K562 (cell line): ENCODE results near the gene NT5C3B. TPM values are rescaled to one million over a fixed set of nuclear protein-coding genes. Genes with fewer than 3 reads are reported as not detected.
A peak's percentile ranks its signal among the peaks of the same experiment; 100 is the strongest.

Source experiments
- BCOR ChIP-seq: fragments of 450-650 bp; IDR thresholded peaks from 2 replicates; pipeline ENCODE4 v1.6.1; 2016
- CREB3L1 ChIP-seq: fragments of 450-650 bp; IDR thresholded peaks from 2 replicates; pipeline ENCODE4 v1.6.1; 2014; ENCODE audit warnings: low read depth, mild to moderate bottlenecking, moderate library complexity, borderline replicate concordance
- E2F8 ChIP-seq: fragments of 450-650 bp; IDR thresholded peaks from 2 replicates; pipeline ENCODE4 v1.7.1; 2018; ENCODE audit warnings: mild to moderate bottlenecking, low read depth; ENCODE audit not compliant: partially characterized antibody
- EP400 ChIP-seq: fragments of 450-650 bp; IDR thresholded peaks from 2 replicates; pipeline ENCODE4 v1.6.1; 2017; ENCODE audit warnings: antibody characterized with exemption, mild to moderate bottlenecking, moderate library complexity
- FOXM1 ChIP-seq, 2 experiments: fragments of 450-650 bp in 1 of 2; sonication (generic) in 1 of 2; formaldehyde crosslinking in 1 of 2; IDR thresholded peaks; 2 replicates each; pipeline versions ENCODE4 v1.6.1 to v1.9.0; 2017 to 2022; ENCODE audit warnings: low read depth in 2 of 2, mild to moderate bottlenecking in 2 of 2, missing genetic modification reagents in 1 of 2, moderate library complexity in 1 of 2
- HLTF ChIP-seq: fragments of 450-650 bp; IDR thresholded peaks from 2 replicates; pipeline ENCODE4 v1.6.1; 2016
- MCM5 ChIP-seq: fragments of 450-650 bp; IDR thresholded peaks from 2 replicates; pipeline ENCODE4 v1.6.1; 2016; ENCODE audit warnings: low read depth
- MTA2 ChIP-seq: fragments of 450-650 bp; IDR thresholded peaks from 2 replicates; pipeline ENCODE4 v1.6.1; 2016; ENCODE audit warnings: low read depth
- NR3C1 ChIP-seq: sonication (generic); formaldehyde crosslinking; IDR thresholded peaks from 2 replicates; pipeline ENCODE4 v1.8.1; 2022; ENCODE audit warnings: missing genetic modification reagents
- POLR2B ChIP-seq: fragments of 450-650 bp; IDR thresholded peaks from 2 replicates; pipeline ENCODE4 v1.6.1; 2018; ENCODE audit warnings: low read depth; ENCODE audit not compliant: partially characterized antibody
- RFX5 ChIP-seq: IDR thresholded peaks from 2 replicates; pipeline ENCODE4 v1.6.1; 2011; ENCODE audit warnings: low read depth, mild to moderate bottlenecking, improper control_type of control experiment, low read length
- RNF219 ChIP-seq: fragments of 250-450 bp; sonication (Bioruptor Pico); IDR thresholded peaks from 2 replicates; pipeline ENCODE4 v1.5.0; 2022; ENCODE audit warnings: mild to moderate bottlenecking
- SAFB ChIP-seq: fragments of 200-400 bp; formaldehyde crosslinking; IDR thresholded peaks from 2 replicates; pipeline ENCODE4 v1.6.1; 2017; ENCODE audit warnings: low read depth, low read length, borderline replicate concordance
- SIRT6 ChIP-seq: IDR thresholded peaks from one replicate; pipeline ENCODE4 v1.6.1; 2012; ENCODE audit warnings: low read depth, mild to moderate bottlenecking, control low read depth, inconsistent platforms, low read length, moderate library complexity
- SNIP1 ChIP-seq: fragments of 450-650 bp; IDR thresholded peaks from 2 replicates; pipeline ENCODE4 v1.7.1; 2017; ENCODE audit warnings: low read depth, mild to moderate bottlenecking
- YY1 ChIP-seq, 3 experiments: IDR thresholded peaks; 2 replicates each; pipeline ENCODE4 v1.6.1; 2011; ENCODE audit warnings: low read length in 2 of 3, mild to moderate bottlenecking in 2 of 3, moderate library complexity in 2 of 3, borderline replicate concordance in 1 of 3, control low read depth in 1 of 3, low read depth in 1 of 3; ENCODE audit not compliant: insufficient read depth in 3 of 3, insufficient replicate concordance in 2 of 3, control insufficient read depth in 1 of 3, insufficient read length in 1 of 3; ENCODE audit errors: extremely low read depth in 1 of 3
- ZBTB43 ChIP-seq: sonication (generic); formaldehyde crosslinking; IDR thresholded peaks from 2 replicates; pipeline ENCODE4 v1.8.0; 2023; ENCODE audit warnings: mild to moderate bottlenecking, missing genetic modification reagents
- ZC3H11A ChIP-seq: IDR thresholded peaks from 2 replicates; pipeline ENCODE4 v1.6.1; 2012; ENCODE audit warnings: low read depth, low read length, improper control_type of control experiment
- ZNF217 ChIP-seq: sonication (generic); formaldehyde crosslinking; IDR thresholded peaks from 2 replicates; pipeline ENCODE4 v1.8.0; 2022; ENCODE audit warnings: mild to moderate bottlenecking, missing genetic modification reagents
- ZNF431 ChIP-seq: sonication (generic); formaldehyde crosslinking; IDR thresholded peaks from 2 replicates; pipeline ENCODE4 v1.8.0; 2022; ENCODE audit warnings: mild to moderate bottlenecking, missing genetic modification reagents
- polyA plus RNA-seq, 8 experiments: library from polyadenylated mRNA; depleted of rRNA in 4 of 8; stranded (reverse) in 5 of 8; unstranded in 3 of 8; fragments of >200 nt; fragmentation: Nextera tagmentation in 2 of 8; fragmentation: Illumina TruSeq in 1 of 8; extraction: Ambion mirVana in 2 of 8; extraction: Trizol in 1 of 8; gene quantifications; 2 replicates each; pipeline versions ENCODE4 v1.2.1 to v1.2.3, GENCODE V29; 2011 to 2014; ENCODE audit warnings: inconsistent platforms in 1 of 8, missing spikeins in 1 of 8
- total RNA-seq, 7 experiments: library from RNA; depleted of rRNA in 6 of 7; stranded (reverse); fragments of >200 nt in 6 of 7; fragmentation: Illumina TruSeq in 2 of 7; extraction: Trizol in 2 of 7; gene quantifications; 2 replicates each; pipeline versions ENCODE4 v1.2.1 to v1.2.3, GENCODE V29; 2011 to 2021; ENCODE audit warnings: low replicate concordance in 1 of 7

NT5C3B gene
- total and polyA plus RNA-seq, 9 of the 15 experiments (the other 6 are each of a cell fraction or from before 2014, with no cell fraction given), result 2.0 to 166 (median 85.0) TPM

- TF ChIP-seq SIRT6, result no peak
- TF ChIP-seq NR3C1, result no peak
- 0 out of 2 replicates have a peak, but pooled peaks have one; percentile 21 for TF ChIP-seq BCOR
- TF ChIP-seq CREB3L1, result peak; percentile 50; the same call in 1 of the 2 replicates
- no peak for TF ChIP-seq MTA2
- no peak for TF ChIP-seq E2F8
- TF ChIP-seq YY1 (IDR thresholded peaks at IDR 0.05; ENCODE audit: borderline replicate concordance in 1 of 3, control insufficient read depth in 1 of 3, extremely low read depth in 1 of 3, insufficient read depth in 3 of 3, insufficient read length in 1 of 3, insufficient replicate concordance in 2 of 3, low read depth in 1 of 3, low read length in 2 of 3), result peak; percentile 88 to 98 (median 97)
- TF ChIP-seq MCM5, result no peak
- TF ChIP-seq RFX5, result no peak
- no peak for TF ChIP-seq HLTF
- no peak for TF ChIP-seq ZNF217 (CRISPR knock-in tag)
- 0 out of 2 replicates have a peak, but pooled peaks have one; percentile 44 for TF ChIP-seq ZNF431 (CRISPR knock-in tag)
- no peak for TF ChIP-seq SAFB
- TF ChIP-seq ZBTB43 (CRISPR knock-in tag), result no peak
- TF ChIP-seq ZC3H11A, result no peak
- no peak for TF ChIP-seq RNF219 (CRISPR knock-in tag)
- no peak for TF ChIP-seq SNIP1
- TF ChIP-seq FOXM1 (IDR thresholded peaks at IDR 0.05; ENCODE audit: low read depth), result no peak
- no peak for TF ChIP-seq FOXM1 (CRISPR knock-in tag; IDR thresholded peaks at IDR 0.05; ENCODE audit: low read depth)
- TF ChIP-seq POLR2B, result no peak
- peak; percentile 57; the same call in 1 of the 2 replicates for TF ChIP-seq EP400
Observed at GRCh38 chr17:41864836-41865595, 29.0 kb upstream of the NT5C3B start, which contains the start of gene KLHL11 (continued).
